HG03460 (cell line): ENCODE measurements around the gene TUBB3.
A peak's percentile ranks its signal among the peaks of the same experiment; 100 is the strongest.
"Not testable (repeated sequence)": the region's sequence is repeated elsewhere in the genome, so short reads cannot be mapped to it uniquely, and the experiment has no call there.

ENCODE experiments used
- ATAC-seq: cut with Tn5 transposase; IDR thresholded peaks from one replicate; pipeline ENCODE4 v1.9.1; 2021; ENCODE audit not compliant: unreplicated experiment

The TUBB3 gene

GRCh38 chr16:89917773-89918452 is 5.2 kb upstream of the TUBB3 start:
- peak; percentile 71 for ATAC-seq

GRCh38 chr16:89918453-89919347 is 4.4 kb upstream of the TUBB3 start, which contains the start of gene MC1R:
Gene MC1R (plus strand): TSS chr16:89918862. CDS start chr16:89919259, 397 bp downstream.
- peak; percentile 20 for ATAC-seq

- no peak for ATAC-seq
Measured at GRCh38 chr16:89919535-89920406, 3.4 kb upstream of the TUBB3 start.

GRCh38 chr16:89920723-89921122 is 2.4 kb upstream of the TUBB3 start:
- no peak for ATAC-seq

GRCh38 chr16:89921131-89921701 is 1.9 kb upstream of the TUBB3 start:
- no peak for ATAC-seq

- no peak for ATAC-seq
Measured at GRCh38 chr16:89921702-89922476, 1.3 kb upstream of the TUBB3 start.

GRCh38 chr16:89922477-89922883 is 662 bp upstream of the TUBB3 start:
- ATAC-seq, result no peak

GRCh38 chr16:89923640-89924296 is 626 bp downstream of the TUBB3 start:
- ATAC-seq, result no peak

GRCh38 chr16:89924297-89924924 is 1.3 kb downstream of the TUBB3 start:
- no peak for ATAC-seq

GRCh38 chr16:89924925-89925307 is 1.8 kb downstream of the TUBB3 start:
- no peak for ATAC-seq

- peak; percentile 10 for ATAC-seq
Measured at GRCh38 chr16:89925596-89926079, 2.5 kb downstream of the TUBB3 start.

- no peak for ATAC-seq
Measured at GRCh38 chr16:89931305-89931896, 8.3 kb downstream of the TUBB3 start.

GRCh38 chr16:89931964-89932363 is 8.8 kb downstream of the TUBB3 start:
- ATAC-seq, result no peak

- not testable (repeated sequence) for ATAC-seq
Measured at GRCh38 chr16:89934019-89934418, 10.9 kb downstream of the TUBB3 start.

- ATAC-seq, result no peak
Measured at GRCh38 chr16:89934611-89935553, 11.7 kb downstream of the TUBB3 start.

- not testable (repeated sequence) for ATAC-seq
Measured at GRCh38 chr16:89935620-89936019, 12.5 kb downstream of the TUBB3 start.

- ATAC-seq, result no peak
Measured at GRCh38 chr16:89936034-89936433, 12.9 kb downstream of the TUBB3 start.
